Measurements from ENCODE around the gene CAMKMT.

The CAMKMT gene

DNA sequence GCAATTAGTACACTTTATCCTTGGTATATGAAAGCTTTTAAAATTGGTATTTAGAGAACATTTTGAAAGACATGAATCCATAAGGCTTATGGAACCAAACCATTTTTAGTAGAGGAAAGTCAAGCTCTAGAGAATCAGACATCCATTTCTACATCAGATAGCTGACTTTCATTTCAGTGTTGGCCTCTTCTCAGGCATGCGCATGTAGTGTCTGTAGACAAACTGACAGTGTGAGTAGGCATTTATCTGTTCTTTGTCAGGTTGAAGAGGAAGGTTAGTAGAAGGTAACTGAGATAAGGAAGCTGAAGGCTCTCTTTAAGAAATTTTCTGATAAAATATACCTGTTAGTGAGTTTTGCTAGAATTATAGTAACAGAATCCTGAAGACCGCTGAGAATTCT, 357.8 kb downstream of the CAMKMT start:
- in situ Hi-C loops (cut with HindIII; ENCODE audit: low pct_ligation_motif_present, low sequenced_read_pairs): no loop called here
- Histone ChIP-seq H3K27ac (no peak overlapping the region), H3K36me3 (replicated peaks) (no peaks in the 10 kb centered on the region), H3K4me3 (ENCODE audit: low read depth, low read length) (no peak overlapping the region), H3K27me3 (replicated peaks) (no peaks in the 10 kb centered on the region)
- no peak for TF ChIP-seq CTCF (IDR thresholded peaks at IDR 0.05; ENCODE audit: low read depth, low read length, missing control alignments)
- DNase-seq: no peak

DNA sequence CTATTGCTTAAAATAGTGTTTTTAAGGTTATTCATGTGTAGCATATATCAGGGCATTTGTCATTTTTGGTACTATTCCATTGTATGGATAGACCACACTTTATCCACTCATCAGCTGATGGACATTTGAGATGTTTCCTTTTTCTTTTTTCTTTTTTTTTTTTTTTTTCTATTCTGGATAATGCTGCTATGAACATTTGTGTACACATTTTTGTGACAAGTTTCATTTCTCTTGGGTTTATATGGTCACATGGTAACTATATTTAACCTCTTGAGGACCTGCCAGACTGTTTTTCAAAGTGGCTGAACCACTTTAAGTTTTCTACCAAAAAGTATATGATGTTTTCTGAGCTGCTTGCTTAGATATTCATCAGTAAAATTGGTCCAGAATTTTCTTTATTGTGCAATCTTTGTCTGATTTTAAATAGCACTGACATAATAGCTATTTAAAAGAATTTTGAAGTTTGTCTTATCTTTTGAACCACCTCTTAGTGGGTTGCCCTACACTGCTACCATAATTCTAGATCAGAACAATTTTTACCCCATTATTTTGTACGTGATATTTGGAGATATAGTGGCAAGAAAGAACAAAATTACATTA, 360.4 kb downstream of the CAMKMT start:
- in situ Hi-C loops (cut with HindIII; ENCODE audit: low pct_ligation_motif_present, low sequenced_read_pairs): no loop called here
- H3K27me3 ChIP-seq (replicated peaks): no peaks in the 10 kb centered on the region
- no peak for TF ChIP-seq CTCF (IDR thresholded peaks at IDR 0.05; ENCODE audit: low read depth, low read length, missing control alignments)
- no peak overlapping the region for H3K27ac ChIP-seq
- no peak for DNase-seq
- H3K36me3 ChIP-seq (replicated peaks): no peaks in the 10 kb centered on the region
- no peak overlapping the region for H3K4me3 ChIP-seq (ENCODE audit: low read depth, low read length)

DNA sequence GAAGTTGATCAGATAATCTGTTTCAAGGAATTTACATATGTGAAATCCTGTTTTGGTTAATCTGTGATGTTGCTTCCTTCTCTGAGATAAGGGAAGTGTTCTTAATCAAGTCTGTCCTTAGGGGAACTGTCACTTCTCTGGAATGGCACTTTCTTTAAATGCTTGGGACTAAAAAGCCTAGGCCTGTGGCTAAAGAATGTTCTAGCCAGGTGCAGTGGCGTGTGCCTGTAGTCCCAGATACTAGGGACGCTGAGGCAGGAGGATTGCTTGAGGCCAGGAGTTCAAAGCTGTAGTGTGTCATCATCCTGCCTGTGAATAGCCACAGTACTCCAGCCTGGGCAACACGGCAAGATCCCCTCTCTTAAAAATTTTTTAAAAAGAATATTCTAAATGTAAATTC, 362.2 kb downstream of the CAMKMT start:
- TF ChIP-seq CTCF (IDR thresholded peaks at IDR 0.05; ENCODE audit: low read depth, low read length, missing control alignments): no peak
- Histone ChIP-seq H3K27me3 (replicated peaks) (no peaks in the 10 kb centered on the region), H3K4me3 (ENCODE audit: low read depth, low read length) (no peak overlapping the region), H3K36me3 (replicated peaks) (no peaks in the 10 kb centered on the region), H3K27ac (no peak overlapping the region)
- in situ Hi-C loops (cut with HindIII; ENCODE audit: low pct_ligation_motif_present, low sequenced_read_pairs): no loop called here
- DNase-seq: no peak

DNA sequence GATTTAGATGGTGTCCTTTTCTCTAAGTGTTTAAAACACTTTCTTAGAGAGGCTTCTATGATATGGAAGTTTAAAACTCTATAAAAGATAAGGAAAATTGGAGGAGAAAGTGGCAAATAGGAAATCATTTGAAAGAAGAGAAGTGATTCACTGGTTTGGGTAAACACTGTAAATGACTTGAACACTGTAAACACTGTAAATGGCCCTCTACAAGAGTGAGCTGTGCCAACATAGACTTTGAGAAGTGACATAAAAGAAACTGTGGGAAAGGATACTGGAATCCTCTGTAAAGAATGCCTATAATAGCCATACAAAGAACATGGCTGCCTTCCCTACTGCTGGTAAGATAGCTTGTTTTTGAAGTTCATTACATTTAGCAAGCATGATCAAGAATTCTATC, 368.8 kb downstream of the CAMKMT start:
- no peak overlapping the region for H3K27ac ChIP-seq
- H3K27me3 ChIP-seq (replicated peaks): no peaks in the 10 kb centered on the region
- DNase-seq: no peak
- in situ Hi-C loops (cut with HindIII; ENCODE audit: low pct_ligation_motif_present, low sequenced_read_pairs): no loop called here
- H3K36me3 ChIP-seq (replicated peaks): no peaks in the 10 kb centered on the region
- H3K4me3 ChIP-seq (ENCODE audit: low read depth, low read length): no peak overlapping the region
- TF ChIP-seq CTCF (IDR thresholded peaks at IDR 0.05; ENCODE audit: low read depth, low read length, missing control alignments): no peak

DNA sequence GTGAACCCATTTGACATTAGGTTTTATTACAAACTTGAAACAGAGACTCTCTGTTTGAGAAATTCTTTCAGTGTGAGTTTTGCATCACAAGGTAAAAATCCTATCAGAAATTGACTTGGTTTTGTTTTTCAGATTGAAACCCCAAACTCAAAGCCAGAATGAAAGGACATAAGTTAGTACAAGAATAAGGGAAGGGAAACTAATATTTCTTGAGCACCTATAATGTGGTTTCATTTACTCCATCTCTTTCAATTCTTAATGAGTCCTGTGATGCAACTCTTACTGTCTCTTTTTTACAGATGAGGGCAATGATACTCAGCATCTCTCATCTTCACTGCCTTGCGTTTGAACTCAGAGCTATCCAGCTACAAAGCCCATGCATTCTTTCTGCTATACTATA, 369.8 kb downstream of the CAMKMT start:
- DNase-seq: no peak
- in situ Hi-C loops (cut with HindIII; ENCODE audit: low pct_ligation_motif_present, low sequenced_read_pairs): no loop called here
- Histone ChIP-seq H3K4me3 (ENCODE audit: low read depth, low read length) (no peak overlapping the region), H3K27me3 (replicated peaks) (no peaks in the 10 kb centered on the region), H3K27ac (no peak overlapping the region), H3K36me3 (replicated peaks) (no peaks in the 10 kb centered on the region)
- no peak for TF ChIP-seq CTCF (IDR thresholded peaks at IDR 0.05; ENCODE audit: low read depth, low read length, missing control alignments)

GRCh38 chr2:44736270-44736942, 374.7 kb downstream of the CAMKMT start:
- H3K27ac ChIP-seq: no peak overlapping the region
- H3K27me3 ChIP-seq (replicated peaks): no peaks in the 10 kb centered on the region
- H3K36me3 ChIP-seq (replicated peaks): no peaks in the 10 kb centered on the region
- DNase-seq: no peak
- in situ Hi-C loops (cut with HindIII; ENCODE audit: low pct_ligation_motif_present, low sequenced_read_pairs): no loop called here
- no peak for TF ChIP-seq CTCF (IDR thresholded peaks at IDR 0.05; ENCODE audit: low read depth, low read length, missing control alignments)
- H3K4me3 ChIP-seq (ENCODE audit: low read depth, low read length): no peak overlapping the region

Measured in brain microvascular endothelial cell (primary cell).